Ecto neural progenitor cell (in vitro differentiated cells): ENCODE data around the gene SYCP2.

Experiments used
- DNase-seq: peaks from one replicate; pipeline ENCODE4 v3.0.0-alpha.2; 2018; ENCODE audit warnings: low spot score

Gene SYCP2

DNA sequence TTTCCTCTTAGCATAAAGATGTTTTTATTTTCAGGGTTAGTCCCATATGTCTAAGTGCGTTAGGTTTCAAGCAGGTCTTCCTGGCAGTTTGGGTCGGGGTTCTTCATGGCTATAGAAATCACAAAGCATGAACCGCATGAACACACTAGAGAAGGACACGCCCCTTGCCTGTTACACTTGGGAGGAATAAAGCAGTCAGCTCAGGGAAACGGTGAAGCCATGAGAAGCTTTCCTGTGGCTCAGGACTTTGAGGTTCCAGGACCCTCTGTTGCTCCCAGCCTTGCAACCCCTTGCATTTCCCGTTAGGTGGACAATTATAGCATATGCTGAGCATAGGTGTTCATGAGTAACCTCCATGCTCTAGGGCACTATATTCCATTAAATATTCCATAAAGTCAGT lies 96.7 kb downstream of the SYCP2 start:
- DNase-seq, result peak; percentile 37

DNA sequence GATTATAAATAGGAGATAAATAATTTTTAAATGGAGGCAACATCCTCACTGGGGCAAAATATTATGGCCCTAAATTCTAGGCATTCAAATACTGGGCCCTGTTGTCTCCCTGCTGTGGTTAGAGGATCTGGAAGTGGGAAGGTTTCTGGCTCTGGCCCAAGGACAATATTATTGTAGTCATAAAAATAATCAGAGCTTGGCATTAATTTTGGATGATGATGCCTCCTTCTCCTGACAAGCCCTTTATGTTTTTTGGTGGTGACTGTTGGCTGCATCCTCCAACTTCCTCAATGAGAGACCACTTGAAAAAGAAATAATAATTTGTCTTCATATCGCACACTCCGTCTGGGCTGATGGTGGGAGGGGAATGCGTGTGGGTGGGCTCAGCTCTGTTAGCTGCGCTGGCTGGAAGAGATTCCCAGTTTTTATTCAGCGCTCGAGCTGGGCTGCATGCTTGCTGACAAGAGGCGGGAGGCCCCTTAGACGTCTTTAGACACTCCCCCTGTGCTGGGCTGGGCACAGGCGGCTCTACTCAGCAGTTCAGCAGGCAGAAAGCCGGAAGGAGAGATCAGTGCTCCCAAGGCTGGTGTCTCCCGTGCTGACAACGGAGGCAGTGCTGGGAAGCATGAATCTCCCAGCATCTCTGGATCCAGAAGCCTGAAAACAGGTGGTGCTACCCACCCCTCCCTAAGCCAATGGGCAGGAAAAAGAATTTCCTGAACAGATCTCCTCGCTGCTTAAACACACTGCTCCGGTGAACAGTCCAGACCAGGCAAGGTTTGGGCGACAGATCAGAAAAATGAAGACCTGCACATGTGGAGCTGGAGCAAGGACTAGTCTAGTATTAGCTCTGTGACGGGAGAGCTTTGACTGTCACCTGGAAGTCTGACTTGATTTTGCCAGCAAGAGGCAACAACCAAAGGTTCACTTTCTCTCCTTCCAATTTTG lies 97.7 kb downstream of the SYCP2 start:
- DNase-seq, result peak; percentile 80

DNA sequence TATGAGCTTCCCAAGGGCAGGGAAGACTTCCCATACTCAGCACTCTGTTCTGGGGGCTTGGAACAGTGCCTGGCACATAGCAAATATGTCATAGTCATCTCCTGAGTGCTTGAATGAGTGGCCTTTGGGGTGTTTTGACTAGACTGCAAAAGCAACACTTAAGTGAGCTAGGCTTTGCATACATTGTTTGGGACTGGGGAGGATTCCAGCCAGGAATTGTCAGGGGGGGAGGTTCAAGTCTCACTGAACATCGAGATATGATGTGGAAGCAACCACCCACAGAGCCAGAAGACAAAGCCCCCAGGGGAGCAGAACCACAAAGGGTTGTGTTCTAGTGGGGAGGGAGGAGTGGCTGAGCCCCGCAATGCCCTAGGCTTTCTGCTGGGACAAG lies 98.4 kb downstream of the SYCP2 start:
- DNase-seq, result peak; percentile 41

DNA sequence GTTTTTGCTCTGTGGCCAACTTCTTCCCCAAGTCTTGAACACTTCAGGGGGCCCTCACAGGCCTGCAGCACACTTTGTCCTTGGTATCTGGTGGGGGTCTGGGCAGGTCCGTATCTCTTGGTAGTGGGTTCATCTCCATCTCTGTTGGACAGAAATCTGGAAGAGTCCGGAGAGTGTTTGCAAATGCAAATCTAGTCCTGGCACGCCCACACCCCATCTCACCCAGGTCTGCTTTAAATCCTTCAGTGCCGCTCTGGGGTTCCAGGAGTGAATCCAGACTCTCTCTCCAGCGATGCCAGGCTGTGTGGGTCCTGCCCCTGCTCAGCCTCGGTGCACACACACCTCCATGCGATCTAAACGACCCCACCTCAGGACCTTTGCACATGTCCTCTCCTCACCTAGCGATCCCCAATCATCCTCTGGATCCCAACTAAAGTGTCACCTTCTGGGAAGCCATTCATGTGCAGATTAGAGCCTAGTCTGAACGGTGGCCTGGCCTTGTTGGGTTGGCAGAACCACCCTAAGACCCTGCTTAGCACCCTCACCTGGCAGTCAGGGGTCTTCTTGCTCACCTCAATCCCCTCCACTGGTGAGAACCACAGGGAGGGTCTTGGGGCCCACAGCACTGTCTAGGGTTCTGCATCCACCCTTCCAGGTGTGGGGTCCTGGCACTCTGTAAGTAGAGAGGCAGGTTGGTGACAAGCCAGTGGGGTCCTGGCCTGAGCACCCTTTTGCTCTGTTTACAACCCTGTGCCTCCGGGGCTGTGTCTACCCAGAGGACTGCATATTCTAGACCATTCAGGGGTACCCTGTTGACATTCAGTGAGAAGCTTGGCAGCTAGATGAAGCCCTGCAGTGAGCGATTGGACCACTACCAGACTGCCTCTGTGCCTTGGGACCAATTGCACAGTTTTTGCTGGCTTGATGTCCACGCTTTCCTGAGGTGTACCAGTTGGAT lies 100.8 kb downstream of the SYCP2 start:
- DNase-seq, result no peak

DNA sequence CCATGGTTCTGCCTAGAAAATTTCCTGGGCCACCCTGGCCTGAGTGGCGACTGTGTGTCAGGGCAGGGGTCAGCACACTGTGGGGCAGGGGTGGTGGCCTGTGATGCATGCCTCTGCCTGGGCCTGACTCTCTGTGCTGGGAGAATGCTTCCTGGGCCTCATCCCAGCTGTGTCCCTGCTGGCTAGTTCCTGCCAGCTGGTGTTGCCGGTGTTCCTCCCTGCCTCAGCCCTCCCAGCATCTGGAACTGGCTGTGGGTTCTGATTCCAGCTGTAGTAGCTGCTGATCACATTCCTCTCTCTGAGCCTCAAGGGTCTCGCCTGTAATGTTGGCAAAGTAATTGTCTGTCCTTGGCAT lies 101.5 kb downstream of the SYCP2 start:
- peak; percentile 50 for DNase-seq

DNA sequence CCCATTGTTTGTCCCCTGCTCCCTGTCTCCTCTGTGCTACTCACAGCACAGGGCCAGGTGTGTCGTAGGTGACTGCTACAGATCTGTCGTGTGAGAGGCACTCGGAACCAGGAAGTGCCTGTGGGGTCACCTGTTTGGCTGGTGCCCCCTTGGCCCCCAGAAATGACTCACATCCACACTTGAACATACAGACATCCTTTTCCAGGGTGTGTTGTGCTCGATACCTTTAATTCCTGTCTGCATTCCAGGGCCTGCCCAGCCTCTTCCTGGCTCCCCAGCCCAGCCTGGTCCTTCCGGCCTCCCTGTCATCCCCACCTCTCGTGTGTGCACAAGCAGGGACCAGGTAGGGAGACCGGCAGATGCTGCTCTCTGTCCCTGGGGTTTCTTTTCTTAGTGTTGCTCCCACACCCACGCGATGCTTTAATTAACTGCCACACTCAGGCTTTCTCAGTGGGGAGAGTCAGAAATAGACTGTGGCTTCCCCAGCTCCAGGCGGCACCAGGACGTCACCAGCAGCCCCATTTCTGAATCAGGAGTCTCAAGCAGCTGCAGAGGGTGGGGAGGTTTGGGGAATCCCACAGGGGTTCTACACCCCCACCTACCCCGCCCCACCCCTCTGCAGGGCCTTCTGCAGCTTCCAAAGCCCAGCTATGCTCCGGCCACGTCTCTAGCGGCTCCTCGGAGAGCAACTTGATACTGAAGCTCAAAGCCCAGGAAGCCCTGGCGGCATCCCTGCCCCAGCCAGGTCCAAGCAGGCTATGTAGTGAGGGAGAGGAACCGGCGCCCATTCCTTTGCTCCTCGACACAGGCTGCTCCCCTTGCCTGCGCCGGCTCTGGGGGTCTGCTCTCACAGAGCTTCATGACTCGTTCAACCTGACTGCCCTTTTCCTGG lies 102.2 kb downstream of the SYCP2 start:
- DNase-seq, result peak; percentile 33

DNA sequence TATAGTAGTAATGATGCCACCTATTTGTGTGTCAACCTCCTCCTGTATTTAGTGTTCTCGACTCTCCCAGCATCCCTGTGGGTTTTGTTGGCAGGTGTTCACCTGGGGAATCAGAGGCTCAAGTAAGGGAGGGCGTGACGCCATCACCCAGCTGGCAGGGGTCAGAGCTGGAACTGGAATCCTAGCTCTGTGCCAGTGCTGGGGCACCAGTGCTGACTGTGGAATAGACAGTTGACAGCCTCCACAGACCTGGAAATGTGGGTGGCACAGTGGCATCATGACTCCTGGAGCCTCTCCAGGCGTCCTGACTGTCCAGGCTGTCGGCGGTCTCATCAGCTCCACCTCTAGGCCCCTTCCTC lies 102.8 kb downstream of the SYCP2 start:
- DNase-seq, result no peak

DNA sequence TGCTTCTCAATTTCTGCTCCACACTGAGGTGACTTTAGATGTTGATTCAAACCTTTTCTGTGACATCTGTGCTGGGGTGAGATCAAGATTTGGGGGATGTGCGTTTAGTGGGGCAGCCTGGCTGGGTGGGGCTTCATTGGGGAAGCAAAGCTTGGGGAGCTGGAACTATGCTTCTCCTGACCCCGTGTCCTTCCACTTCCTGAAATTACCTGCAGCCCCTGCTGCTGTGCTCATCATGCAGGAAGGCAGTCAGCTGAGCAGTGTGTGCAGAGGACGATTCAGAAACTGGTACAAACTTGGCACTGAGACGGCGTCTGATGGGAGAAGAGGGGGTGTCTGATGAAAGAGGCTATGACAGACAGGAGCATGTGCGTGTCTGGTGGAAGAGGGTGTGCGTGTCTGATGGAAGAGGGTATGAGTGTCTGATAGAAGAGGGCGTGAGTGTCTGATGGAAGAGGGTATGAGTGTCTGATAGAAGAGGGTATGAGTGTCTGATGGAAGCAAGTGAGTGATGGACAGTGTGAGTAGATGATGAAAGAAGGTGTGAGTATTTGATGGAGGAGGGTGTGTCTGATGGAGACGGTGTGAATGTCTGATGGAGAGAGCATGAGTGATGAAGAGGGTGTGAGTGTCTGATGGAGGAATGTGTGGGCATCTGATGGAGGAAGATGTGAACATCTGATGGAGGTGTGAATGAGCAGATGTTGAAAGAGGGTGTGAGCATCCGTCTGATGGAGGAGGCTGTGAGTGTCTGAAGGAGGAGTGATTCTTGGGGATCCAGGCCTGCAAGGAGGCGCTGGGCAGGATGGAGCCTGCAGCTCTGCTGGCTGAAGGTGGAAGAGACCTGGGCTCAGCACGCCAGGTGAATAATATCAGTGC lies 103.4 kb downstream of the SYCP2 start:
- no peak for DNase-seq

DNA sequence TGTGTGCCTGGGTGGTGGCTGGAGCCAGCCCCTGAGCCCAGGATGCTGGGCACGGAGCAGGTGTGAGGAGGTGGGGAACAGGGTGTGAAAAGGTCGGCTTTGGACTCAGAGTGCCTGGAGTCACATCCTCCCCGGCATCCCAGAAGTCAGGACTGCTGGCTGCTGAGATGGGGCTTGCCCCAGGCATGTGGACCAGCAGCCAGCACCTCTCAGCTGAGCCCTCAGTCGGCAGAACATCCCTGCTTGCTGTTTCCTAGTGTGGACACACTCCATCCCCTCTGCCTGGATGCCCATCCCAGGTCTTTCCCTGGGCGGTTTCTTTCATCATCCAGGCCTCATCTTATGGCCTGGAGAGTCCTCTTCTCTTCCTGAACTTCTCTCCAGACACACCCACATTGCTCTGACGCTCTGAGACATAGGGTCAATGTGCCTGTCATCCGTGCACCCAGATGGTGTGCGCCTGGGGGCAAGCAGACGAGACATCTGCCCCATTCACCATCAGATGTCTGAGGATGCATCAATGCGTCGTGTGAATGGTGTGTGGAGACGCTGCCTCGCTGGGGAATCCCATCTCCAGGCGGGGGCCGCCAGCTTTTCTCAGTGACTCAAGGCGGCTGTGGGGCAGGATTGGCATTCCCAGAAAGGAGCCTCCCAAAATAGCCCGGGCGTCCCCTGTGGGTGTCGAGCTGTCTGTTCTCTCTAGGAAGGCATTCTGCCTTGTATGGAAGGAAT lies 104.2 kb downstream of the SYCP2 start:
- DNase-seq, result peak; percentile 35

DNA sequence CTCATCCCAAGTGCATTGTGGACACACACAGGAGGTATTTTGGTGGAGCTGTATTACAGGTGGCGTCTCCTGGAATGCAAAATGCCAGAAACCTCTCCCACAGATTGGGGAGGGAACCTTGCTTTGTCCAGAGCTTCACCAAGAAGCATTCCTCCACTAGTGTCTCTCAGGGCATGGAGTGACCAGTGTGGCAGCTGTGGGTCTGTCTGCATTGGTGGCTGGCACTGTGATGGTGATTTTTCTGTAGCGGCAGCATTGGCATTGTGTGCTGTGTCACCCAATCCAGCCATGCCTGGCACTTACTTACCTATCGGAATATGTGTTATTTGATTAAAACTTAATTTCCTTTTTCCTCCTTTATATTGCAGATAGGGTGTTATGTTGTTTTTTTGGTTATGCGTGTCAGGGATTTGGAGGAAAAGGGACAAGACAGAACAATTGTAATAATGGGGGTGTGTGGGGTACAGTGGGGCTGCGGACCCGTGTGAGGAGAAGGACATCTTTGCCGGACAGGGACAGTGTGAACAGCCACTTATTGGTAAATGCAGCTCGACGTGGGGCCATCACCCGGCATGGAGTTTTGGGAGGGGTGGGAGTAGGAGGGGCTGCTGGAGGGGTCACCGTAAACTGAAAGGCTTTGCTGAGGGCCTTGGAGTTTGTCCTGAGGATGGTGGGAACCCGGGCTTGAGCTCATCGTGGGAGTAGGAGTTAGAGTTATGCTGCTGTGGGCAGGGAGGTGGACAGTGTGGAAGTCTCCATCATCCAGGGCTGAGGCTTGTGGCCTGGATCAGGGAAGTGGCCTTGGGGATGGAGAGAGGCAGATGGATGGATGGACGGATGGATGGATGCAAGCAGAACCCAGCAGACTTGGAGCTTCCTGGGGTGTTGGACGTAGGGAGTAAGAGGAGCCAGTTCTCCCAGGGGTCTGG lies 105.0 kb downstream of the SYCP2 start:
- DNase-seq, result no peak

DNA sequence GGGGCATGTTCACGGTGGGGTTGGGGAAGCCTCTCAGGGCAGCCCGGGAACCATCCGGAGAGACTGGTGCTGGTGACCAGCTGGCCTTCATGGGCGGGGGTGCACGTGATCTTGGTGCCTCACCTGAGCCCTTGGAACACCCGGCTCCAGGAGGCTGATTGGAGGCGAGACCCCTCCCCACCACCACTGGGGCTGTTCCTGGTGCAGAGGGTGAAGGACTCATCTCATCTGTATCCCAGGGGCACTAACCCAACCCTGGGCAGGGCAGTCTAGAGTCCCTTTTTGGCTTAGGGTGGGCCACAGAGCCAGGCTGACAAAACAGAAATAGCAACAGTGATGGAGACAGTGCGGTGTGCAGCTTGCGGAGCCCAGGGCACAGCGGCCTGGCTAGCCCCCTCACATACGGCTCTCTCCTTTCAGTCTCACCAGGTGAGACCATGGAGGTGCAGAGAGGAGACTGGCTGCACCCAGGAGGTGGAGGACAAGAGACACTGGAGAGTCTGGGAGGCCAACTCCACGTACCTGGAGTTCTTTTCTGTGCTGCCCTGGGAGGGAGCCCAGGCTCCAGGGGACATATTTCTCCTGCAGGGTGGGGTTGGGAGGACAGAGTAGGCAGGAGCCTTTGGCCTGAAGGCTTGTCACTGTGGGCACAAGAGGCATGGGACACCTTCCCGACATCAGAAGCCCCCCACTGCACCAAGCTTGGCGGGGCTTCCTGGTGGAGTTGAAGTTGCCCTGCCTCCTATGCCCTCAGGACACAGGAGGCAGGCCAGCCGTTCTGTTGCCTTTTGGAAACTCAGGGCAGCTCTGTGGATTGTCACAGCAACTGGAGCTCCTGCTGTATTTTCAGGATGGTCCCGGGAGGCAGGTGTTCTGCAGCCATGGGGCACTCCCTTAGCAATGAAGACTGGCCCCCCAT lies 106.0 kb downstream of the SYCP2 start:
- peak; percentile 38 for DNase-seq

DNA sequence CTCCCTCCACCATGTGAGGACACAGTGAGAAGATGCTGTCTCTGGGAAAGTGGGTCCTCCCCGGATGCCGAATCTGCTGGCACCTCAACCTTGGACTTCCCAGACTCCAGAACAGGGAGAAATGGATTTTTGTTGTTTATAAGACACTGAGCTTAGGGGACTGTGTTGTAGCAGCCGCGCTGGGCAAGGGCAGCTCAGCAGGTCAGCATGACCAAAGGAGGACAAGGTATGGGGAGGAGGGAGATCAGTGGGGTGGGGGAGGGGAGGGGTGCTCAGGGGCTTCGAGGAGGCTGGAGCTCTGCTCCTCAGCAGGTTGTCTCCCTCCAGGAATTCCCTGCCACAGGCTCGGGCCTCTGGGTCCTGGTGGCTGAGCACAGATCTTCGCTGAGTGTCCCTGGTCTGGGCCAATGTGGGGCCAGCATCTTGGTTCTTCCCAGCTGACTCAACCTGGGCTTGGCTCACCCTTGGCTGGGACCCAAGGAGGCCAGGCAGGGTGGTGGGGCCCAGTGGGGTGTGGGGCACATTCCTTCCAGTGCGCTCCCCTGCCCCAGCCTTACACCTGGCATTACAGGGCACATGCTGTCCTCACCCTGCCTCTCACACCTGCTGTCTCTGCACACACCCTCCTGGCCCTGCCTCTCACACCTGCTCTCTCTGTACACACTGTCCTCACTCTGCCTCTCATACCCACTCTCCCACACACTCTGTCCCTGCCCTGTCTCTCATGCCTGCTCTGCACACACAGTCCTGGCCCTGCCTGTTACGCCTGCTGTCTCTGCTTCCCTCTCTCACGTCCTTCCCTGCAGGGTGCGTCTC lies 107.3 kb downstream of the SYCP2 start:
- peak; percentile 40 for DNase-seq

DNA sequence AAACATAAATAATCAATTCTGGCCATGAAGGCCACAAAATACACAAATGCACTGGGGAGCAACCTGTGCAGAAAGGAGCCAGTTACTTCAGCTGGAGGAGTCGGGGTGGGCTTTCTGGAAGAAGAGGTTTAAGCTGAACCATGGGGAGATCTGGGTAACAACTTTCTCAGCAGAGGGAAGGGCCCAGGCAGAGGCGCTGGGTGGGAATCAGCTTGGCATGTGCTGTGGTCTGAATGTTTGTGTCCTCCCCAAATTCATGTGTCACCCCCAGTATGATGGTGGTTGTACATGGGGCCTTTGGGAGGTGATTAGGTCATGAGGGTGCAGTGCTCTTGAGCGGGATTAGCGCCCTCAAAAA lies 107.9 kb downstream of the SYCP2 start:
- DNase-seq, result peak; percentile 23

DNA sequence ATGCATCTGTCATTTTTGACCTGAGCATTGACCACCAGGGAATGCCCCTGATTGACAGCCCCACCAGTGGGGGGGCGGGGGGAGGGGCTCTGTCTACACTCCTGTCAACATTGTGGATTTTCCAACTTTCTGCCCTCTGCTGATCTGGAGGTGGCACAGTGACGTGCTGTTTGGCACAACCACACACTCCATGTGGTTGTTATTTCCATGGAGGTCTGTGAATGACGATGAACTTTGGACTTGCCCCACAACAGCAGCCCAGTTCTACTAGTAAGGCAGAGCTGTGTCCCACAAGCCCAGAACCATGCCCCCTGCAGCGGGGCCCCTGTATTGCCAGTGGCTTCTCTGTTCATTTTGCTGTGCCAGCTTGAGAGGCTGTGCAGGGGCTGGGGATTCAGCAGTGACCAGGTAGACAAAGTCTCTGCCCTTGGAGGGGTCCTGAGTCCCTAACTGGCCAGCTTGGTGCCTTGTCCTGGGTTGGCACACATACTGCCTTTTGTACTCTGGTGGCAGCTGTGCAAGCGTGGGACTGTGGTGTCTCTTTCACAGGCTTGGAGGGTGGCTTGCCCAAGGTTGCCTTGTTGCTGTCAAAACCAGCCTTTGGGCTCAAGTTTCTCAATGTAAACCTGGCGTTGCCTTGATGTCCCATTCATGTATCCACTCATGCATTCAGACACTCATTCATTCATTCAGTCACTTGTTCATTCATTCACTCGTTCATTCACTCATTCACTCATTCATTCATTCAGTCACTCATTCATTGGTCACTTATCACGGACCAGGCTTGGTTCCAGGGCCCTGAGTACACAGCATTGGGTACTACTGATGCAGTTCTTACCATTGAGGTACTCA lies 108.5 kb downstream of the SYCP2 start:
- peak; percentile 34 for DNase-seq

DNA sequence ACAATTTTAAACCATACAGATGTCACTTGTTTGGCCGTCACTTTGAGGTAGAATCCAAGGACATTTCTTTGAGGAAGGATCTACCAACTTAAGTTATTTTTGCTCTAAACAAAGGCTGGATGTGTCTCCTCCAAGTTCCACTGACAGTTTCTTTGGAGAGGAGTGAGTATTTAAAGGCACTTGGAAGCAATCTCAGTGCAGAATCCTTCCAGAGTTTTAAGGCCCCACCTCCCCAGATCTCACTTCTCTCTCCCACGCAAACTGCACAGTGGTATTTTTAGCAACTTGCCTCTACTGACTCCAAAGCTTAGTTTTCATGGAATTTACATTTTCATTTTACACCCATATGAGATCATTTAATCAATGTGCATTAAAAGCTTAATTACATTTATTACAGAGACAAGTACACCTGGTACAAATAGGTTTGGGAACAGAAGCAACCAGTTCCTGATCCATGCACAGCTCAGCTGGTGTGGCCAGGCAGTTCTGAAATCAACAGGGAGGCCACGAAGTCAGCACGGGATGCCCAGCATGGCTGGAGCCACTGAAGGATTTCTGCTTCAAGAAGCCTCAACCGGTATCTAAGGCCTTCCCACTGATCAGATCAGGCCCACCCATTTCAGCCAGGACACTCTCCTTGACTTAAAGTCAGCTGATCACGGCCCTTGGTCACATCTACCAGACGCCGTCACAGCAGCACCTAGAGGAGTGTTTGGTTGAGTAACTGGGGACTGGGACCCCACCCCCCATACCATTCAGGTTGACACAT lies 109.8 kb downstream of the SYCP2 start:
- peak; percentile 29 for DNase-seq
